GM23248 (cell line): ENCODE measurements around the gene ARFGEF2. TPM values are rescaled to one million over a fixed set of nuclear protein-coding genes. Genes with fewer than 3 reads are reported as not detected.
A peak's percentile ranks its signal among the peaks of the same experiment; 100 is the strongest.

Source experiments
- DNase-seq: peaks from one replicate; pipeline ENCODE4 v3.0.0-alpha.2; 2015
- H2AFZ ChIP-seq: fragments of 200-600 bp; sonication (generic); 2 replicates; pipeline ENCODE4 v1.6.1; 2016; ENCODE audit warnings: antibody characterized with exemption
- H3F3A ChIP-seq: fragments of 200-600 bp; sonication (generic); 2 replicates; pipeline ENCODE4 v1.6.1; 2016; ENCODE audit warnings: mild to moderate bottlenecking, antibody characterized with exemption, mixed run types; ENCODE audit not compliant: insufficient read depth
- H3K27ac ChIP-seq: fragments of 200-600 bp; sonication (generic); 2 replicates; pipeline ENCODE4 v1.5.1; 2016; ENCODE audit warnings: mild to moderate bottlenecking
- H3K27me3 ChIP-seq: fragments of 200-600 bp; sonication (generic); replicated peaks from 2 replicates; pipeline ENCODE4 v1.6.1; 2016; ENCODE audit warnings: mild to moderate bottlenecking; ENCODE audit not compliant: insufficient read depth
- H3K36me3 ChIP-seq: fragments of 200-600 bp; sonication (generic); 2 replicates; pipeline ENCODE4 v1.6.1; 2016; ENCODE audit warnings: low read depth, mild to moderate bottlenecking
- H3K4me1 ChIP-seq: fragments of 200-600 bp; sonication (generic); 2 replicates; pipeline ENCODE4 v1.6.1; 2016; ENCODE audit warnings: mild to moderate bottlenecking; ENCODE audit not compliant: insufficient read depth
- H3K4me2 ChIP-seq: fragments of 200-600 bp; sonication (generic); one replicate; pipeline ENCODE4 v1.6.1; 2016; ENCODE audit warnings: mild to moderate bottlenecking; ENCODE audit not compliant: unreplicated experiment
- H3K4me3 ChIP-seq: fragments of 200-600 bp; sonication (generic); 2 replicates; pipeline ENCODE4 v1.5.1; 2016; ENCODE audit warnings: mild to moderate bottlenecking
- H3K79me2 ChIP-seq: fragments of 200-600 bp; sonication (generic); 2 replicates; pipeline ENCODE4 v1.6.1; 2016; ENCODE audit warnings: mild to moderate bottlenecking; ENCODE audit not compliant: insufficient read depth
- H3K9ac ChIP-seq: fragments of 200-600 bp; sonication (generic); 2 replicates; pipeline ENCODE4 v1.6.1; 2016; ENCODE audit warnings: mild to moderate bottlenecking
- H3K9me2 ChIP-seq: fragments of 200-600 bp; sonication (generic); 2 replicates; pipeline ENCODE4 v1.6.1; 2016; ENCODE audit warnings: mixed run types, mild to moderate bottlenecking, moderate library complexity; ENCODE audit not compliant: insufficient read depth
- H3K9me3 ChIP-seq: fragments of 200-600 bp; sonication (generic); one replicate; pipeline ENCODE4 v1.6.1; 2017; ENCODE audit warnings: low read depth
- H4K20me1 ChIP-seq: fragments of 200-600 bp; sonication (generic); 2 replicates; pipeline ENCODE4 v1.6.0; 2016; ENCODE audit not compliant: insufficient read depth
- EZH2 ChIP-seq: fragments of 200-600 bp; sonication (generic); IDR thresholded peaks from 2 replicates; pipeline ENCODE4 v1.6.1; 2018; ENCODE audit warnings: antibody characterized with exemption, mild to moderate bottlenecking; ENCODE audit not compliant: insufficient read depth, poor library complexity, severe bottlenecking
- EZH2phosphoT487 ChIP-seq: fragments of 200-600 bp; sonication (generic); IDR thresholded peaks from 2 replicates; pipeline ENCODE4 v1.6.1; 2018; ENCODE audit warnings: antibody characterized with exemption, moderate library complexity, mild to moderate bottlenecking, low read depth; ENCODE audit not compliant: insufficient read depth
- WGBS, 2 experiments: methylation state at CpG; one replicate each; pipeline ENCODE4 v1.1.6; 2015 to 2017; ENCODE audit warnings: low lambda C conversion rate in 2 of 2, low coverage in 1 of 2; ENCODE audit errors: missing lambda C conversion rate in 2 of 2; 5-methylcytosine and 5-hydroxymethylcytosine counted together
- in situ Hi-C: fragments of 300-500 bp; cut with MboI; formaldehyde crosslinking; loops from 2 replicates; pipeline ENCODE4 v1.15.0; 2020
- polyA plus RNA-seq: library from polyadenylated mRNA; unstranded; fragments of >200 nt; fragmentation: Nextera tagmentation; extraction: Ambion mirVana; gene quantifications from 2 replicates; pipeline ENCODE4 v1.2.1, GENCODE V29; 2016
- total RNA-seq: library from RNA; depleted of rRNA; stranded (reverse); fragments of >200 nt; shearing (Covaris generic); gene quantifications from 2 replicates; pipeline ENCODE4 v1.2.3, GENCODE V29; 2014; rRNA removed

ARFGEF2 gene
- total RNA-seq (30.6 and 31.1 TPM in 2 replicates), polyA plus RNA-seq (7.0 TPM in 2 replicates)

DNA sequence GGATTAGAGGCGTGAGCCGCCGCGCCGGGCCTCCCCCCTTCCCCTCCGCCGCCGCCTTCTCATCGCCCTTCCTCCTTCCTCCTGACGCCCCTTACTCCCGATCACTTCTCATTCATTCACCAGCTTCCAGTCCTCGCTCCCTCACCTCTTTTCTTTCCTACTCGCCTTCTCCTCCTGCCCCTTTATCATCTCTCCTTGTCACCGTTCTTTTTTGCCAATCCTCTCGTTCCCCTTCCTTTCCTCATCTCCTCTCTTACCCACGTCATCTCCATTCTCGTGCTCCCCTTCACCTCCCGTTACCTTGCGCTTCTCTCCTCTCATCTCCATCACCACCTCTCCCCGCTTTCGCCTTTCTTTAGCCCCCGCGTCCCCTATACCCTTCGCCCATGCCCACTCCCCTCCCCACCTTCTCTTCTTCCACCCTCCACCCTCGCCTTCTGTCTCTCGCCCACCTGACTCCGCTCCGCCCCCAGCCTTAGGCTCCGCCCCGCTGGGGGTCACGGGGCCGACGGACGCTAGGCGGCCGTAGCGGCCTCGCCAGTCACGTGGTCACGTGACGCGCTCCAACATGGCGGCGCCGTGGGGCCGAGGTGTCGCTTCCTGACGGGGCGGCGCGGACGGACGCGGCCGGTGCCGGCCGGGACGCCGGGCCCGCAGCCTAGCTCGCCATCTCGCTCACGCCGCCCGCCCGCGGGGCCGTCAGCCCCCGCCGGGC is at the start of gene ARFGEF2:
ARFGEF2 (plus strand) TSS at position 544 of the 715 bp plus-strand sequence. CDS start 179 bp downstream, outside the sequence.
- Histone ChIP-seq H3F3A (peaks cover 18% of the 10 kb centered on the region), H3K9ac (peak within 1 kb of the TSS; percentile 99), H2AFZ (peak within 1 kb of the TSS; percentile 94), H3K36me3 (no peaks in the 10 kb centered on the region), H3K4me1 (peaks cover 21% of the 10 kb centered on the region), H3K27ac (peak within 1 kb of the TSS; percentile 93), H3K9me3 (no peaks in the 10 kb centered on the region), H3K4me2 (peak within 1 kb of the TSS; percentile 97), H3K9me2 (no peaks in the 10 kb centered on the region), H3K79me2 (peaks cover 46% of the 10 kb centered on the region), H3K4me3 (peak within 1 kb of the TSS; percentile 92), H4K20me1 (no peaks in the 10 kb centered on the region), H3K27me3 (no peaks in the 10 kb centered on the region)
- DNase-seq, result peak; percentile 98
- WGBS, 2 experiments, result 1% methylated on average over 45 to 70 of the region's 70 CpGs
- in situ Hi-C loops, result loop anchor here (25.0 kb wide), 1 partner anchor 1259 kb away; no protein-coding TSS in a partner anchor
- TF ChIP-seq EZH2 (no peak), EZH2phosphoT487 (no peak)

- Histone ChIP-seq H3K4me1 (0 out of 2 replicates have a peak, but pooled peaks cover 9% of the 10 kb centered on the region), H3K27ac (no peak overlapping the region), H3K4me3 (no peak overlapping the region), H3K36me3 (no peaks in the 10 kb centered on the region), H3K9me2 (no peaks in the 10 kb centered on the region), H3K79me2 (no peaks in the 10 kb centered on the region), H3K4me2 (no peak overlapping the region), H3K27me3 (no peaks in the 10 kb centered on the region), H2AFZ (no peak overlapping the region), H4K20me1 (no peaks in the 10 kb centered on the region), H3K9ac (no peak overlapping the region), H3F3A (no peaks in the 10 kb centered on the region), H3K9me3 (no peaks in the 10 kb centered on the region)
- in situ Hi-C loops, result no loop called here
- TF ChIP-seq EZH2phosphoT487 (no peak), EZH2 (no peak)
- DNase-seq, result no peak
- 69 to 72% methylated on average over 17 of the region's 17 CpGs for WGBS, 2 experiments
Observed at GRCh38 chr20:48875233-48875913, 46.1 kb upstream of the ARFGEF2 start.

DNA sequence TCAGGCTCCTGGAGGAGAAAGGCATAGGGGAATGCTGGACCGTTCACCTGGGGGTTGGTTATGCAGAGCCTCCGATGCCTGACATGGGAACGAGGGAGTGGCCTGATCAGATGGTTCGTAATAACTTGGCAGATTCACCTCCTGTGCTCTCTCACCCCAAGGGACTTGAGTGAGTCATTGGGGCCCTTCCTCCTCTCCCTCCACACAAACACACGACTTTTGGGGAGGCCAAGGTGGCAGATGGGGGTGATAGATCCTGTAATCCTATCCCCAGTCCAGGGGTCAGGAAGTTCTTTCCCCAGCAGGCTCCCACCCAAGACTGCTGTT is 45.6 kb upstream of the ARFGEF2 start:
- H2AFZ ChIP-seq, result no peak overlapping the region
- H3F3A ChIP-seq, result no peaks in the 10 kb centered on the region
- no peak overlapping the region for H3K4me3 ChIP-seq
- no peak overlapping the region for H3K4me2 ChIP-seq
- H3K27ac ChIP-seq, result no peak overlapping the region
- no peaks in the 10 kb centered on the region for H3K36me3 ChIP-seq
- H3K4me1 ChIP-seq, result 0 out of 2 replicates have a peak, but pooled peaks cover 9% of the 10 kb centered on the region
- TF ChIP-seq EZH2 (no peak), EZH2phosphoT487 (no peak)
- H4K20me1 ChIP-seq, result no peaks in the 10 kb centered on the region
- no peaks in the 10 kb centered on the region for H3K9me3 ChIP-seq
- 19 to 25% methylated on average over 5 of the region's 5 CpGs for WGBS, 2 experiments
- H3K9ac ChIP-seq, result no peak overlapping the region
- no peaks in the 10 kb centered on the region for H3K27me3 ChIP-seq
- DNase-seq, result peak; percentile 81
- H3K79me2 ChIP-seq, result no peaks in the 10 kb centered on the region
- no peaks in the 10 kb centered on the region for H3K9me2 ChIP-seq
- in situ Hi-C loops, result no loop called here

DNA sequence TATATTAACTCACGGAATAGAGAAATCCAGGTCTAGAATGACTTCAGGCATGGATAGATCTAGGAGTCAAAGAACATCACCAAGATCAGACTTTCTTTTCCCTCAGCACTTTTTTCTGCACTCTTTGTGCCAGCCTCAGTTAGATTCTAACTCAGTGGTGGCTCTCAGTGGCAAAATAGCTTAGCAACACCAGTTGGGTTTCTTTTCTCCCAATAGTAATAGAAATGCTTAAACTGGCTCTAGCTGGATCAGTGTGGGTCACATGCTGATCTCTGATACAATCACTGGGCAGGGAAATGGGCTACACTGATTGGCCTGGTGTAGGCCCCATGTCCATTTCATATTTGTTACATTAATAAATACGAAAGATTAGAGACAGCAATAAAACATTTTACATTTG is 44.2 kb upstream of the ARFGEF2 start:
- Histone ChIP-seq H3K27me3 (no peaks in the 10 kb centered on the region), H4K20me1 (no peaks in the 10 kb centered on the region), H3K9me3 (no peaks in the 10 kb centered on the region), H3K4me1 (0 out of 2 replicates have a peak, but pooled peaks cover 9% of the 10 kb centered on the region), H3K79me2 (no peaks in the 10 kb centered on the region), H2AFZ (no peak overlapping the region), H3K4me3 (no peak overlapping the region), H3K36me3 (no peaks in the 10 kb centered on the region), H3K4me2 (no peak overlapping the region), H3F3A (no peaks in the 10 kb centered on the region), H3K9ac (no peak overlapping the region), H3K27ac (no peak overlapping the region), H3K9me2 (no peaks in the 10 kb centered on the region)
- in situ Hi-C loops, result no loop called here
- DNase-seq, result peak; percentile 63
- TF ChIP-seq EZH2 (no peak), EZH2phosphoT487 (no peak)
- 24 to 32% methylated on average over 2 of the region's 2 CpGs for WGBS, 2 experiments
